Suprapubic skin (tissue), 4 donors: ENCODE measurements around the gene PPP1R37.

Source experiments
- POLR2A ChIP-seq, 2 donors: fragments of 450-650 bp; IDR thresholded peaks; one replicate each; pipeline ENCODE4 v1.6.1; 2017; ENCODE audit warnings: antibody characterized with exemption in 2 of 2, mild to moderate bottlenecking in 2 of 2, moderate library complexity in 2 of 2
- POLR2AphosphoS5 ChIP-seq, 3 donors: sonication (generic); formaldehyde crosslinking; IDR thresholded peaks; one replicate each; pipeline ENCODE4 v1.6.1; 2017; ENCODE audit warnings: antibody characterized with exemption in 3 of 3
- TF ChIP-seq, protein P1 (sequence below), 2 donors: fragments of 200-600 bp in 1 of 2; fragments of 450-650 bp in 1 of 2; sonication (generic) in 1 of 2; IDR thresholded peaks; one replicate each; pipeline ENCODE4 v1.5.1; 2016 to 2019; ENCODE audit warnings: antibody characterized with exemption in 2 of 2, mild to moderate bottlenecking in 1 of 2, moderate library complexity in 1 of 2

GRCh38 chr19:45051929-45052579 lies 40.9 kb upstream of the PPP1R37 start:
- TF ChIP-seq POLR2AphosphoS5 (IDR thresholded peaks at IDR 0.05) (no peak), POLR2A (IDR thresholded peaks at IDR 0.05) (no peak)
- TF ChIP-seq, protein P1, sequence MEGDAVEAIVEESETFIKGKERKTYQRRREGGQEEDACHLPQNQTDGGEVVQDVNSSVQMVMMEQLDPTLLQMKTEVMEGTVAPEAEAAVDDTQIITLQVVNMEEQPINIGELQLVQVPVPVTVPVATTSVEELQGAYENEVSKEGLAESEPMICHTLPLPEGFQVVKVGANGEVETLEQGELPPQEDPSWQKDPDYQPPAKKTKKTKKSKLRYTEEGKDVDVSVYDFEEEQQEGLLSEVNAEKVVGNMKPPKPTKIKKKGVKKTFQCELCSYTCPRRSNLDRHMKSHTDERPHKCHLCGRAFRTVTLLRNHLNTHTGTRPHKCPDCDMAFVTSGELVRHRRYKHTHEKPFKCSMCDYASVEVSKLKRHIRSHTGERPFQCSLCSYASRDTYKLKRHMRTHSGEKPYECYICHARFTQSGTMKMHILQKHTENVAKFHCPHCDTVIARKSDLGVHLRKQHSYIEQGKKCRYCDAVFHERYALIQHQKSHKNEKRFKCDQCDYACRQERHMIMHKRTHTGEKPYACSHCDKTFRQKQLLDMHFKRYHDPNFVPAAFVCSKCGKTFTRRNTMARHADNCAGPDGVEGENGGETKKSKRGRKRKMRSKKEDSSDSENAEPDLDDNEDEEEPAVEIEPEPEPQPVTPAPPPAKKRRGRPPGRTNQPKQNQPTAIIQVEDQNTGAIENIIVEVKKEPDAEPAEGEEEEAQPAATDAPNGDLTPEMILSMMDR (IDR thresholded peaks at IDR 0.05), result no peak
